ENCODE results near the gene MSI2. TPM values are rescaled to one million over a fixed set of nuclear protein-coding genes. Genes with fewer than 3 reads are reported as not detected.

Gene MSI2
- total and polyA plus RNA-seq, 2 donors (not counting 3 experiments of a cell fraction or from before 2014, with no cell fraction given) = 20.9 to 59.3 TPM

GRCh38 chr17:57384219-57384618 is 127.9 kb downstream of the MSI2 start:
- FAIRE-seq (no peak), DNase-seq (ENCODE audit: low read depth, low spot score) (no peak)
- Histone ChIP-seq H3K4me3 (replicated peaks in 1 of 3; ENCODE audit: insufficient read depth in 1 of 3, low read depth in 1 of 3, low read length in 3 of 3) (no peak overlapping the region), H3K36me3 (ENCODE audit: control insufficient read depth in 2 of 2, extremely low read depth in 1 of 2, insufficient read depth in 2 of 2, low read length in 2 of 2) (no peaks in the 10 kb centered on the region), H3K9me1 (replicated peaks; ENCODE audit: control insufficient read depth, extremely low read depth, insufficient read depth, low read length) (no peaks in the 10 kb centered on the region), H3K27ac (ENCODE audit: insufficient read depth, low read depth, low read length) (no peak overlapping the region), H3K4me2 (ENCODE audit: insufficient read depth, low read length) (no peak overlapping the region), H3K4me1 (ENCODE audit: control insufficient read depth, extremely low read depth, insufficient read depth, low read length) (peaks cover 5% of the 10 kb centered on the region), H3K27me3 (ENCODE audit: control insufficient read depth in 2 of 2, insufficient read depth in 2 of 2, low read length in 2 of 2) (no peaks in the 10 kb centered on the region), H3K79me2 (ENCODE audit: control insufficient read depth, insufficient read depth, low read length) (no peaks in the 10 kb centered on the region), H3K9me3 (replicated peaks; ENCODE audit: control insufficient read depth, insufficient read depth, low read length) (no peaks in the 10 kb centered on the region), H3K9ac (replicated peaks; ENCODE audit: extremely low read depth, insufficient read depth, low read length) (no peak overlapping the region), H2AFZ (ENCODE audit: low read depth, low read length) (no peak overlapping the region), H4K20me1 (replicated peaks; ENCODE audit: control insufficient read depth, extremely low read depth, insufficient read depth, low read length) (no peaks in the 10 kb centered on the region)
- ChIA-PET CTCF (interaction anchor here (1.3 kb wide), 1 partner anchor 141 kb away, joined by 4 read pairs; no protein-coding TSS in a partner anchor), POLR2A (no interaction called here)
- BruUV-seq (replicated peaks) = no TSS peak
- intact Hi-C loops (cut with micrococcal nuclease) (no loop called here), dilution Hi-C loops (cut with MboI; ENCODE audit: extremely low pct_ligation_motif_present, low sequenced_read_pairs) (no loop called here)
- TF ChIP-seq MAX (IDR thresholded peaks at IDR 0.05; ENCODE audit: insufficient read depth, insufficient read length) (no peak), FOS (IDR thresholded peaks at IDR 0.05; ENCODE audit: borderline replicate concordance, insufficient read depth, low read length) (no peak), EZH2 (IDR thresholded peaks at IDR 0.05; ENCODE audit: borderline replicate concordance, low read depth, low read length, severe bottlenecking) (no peak), POLR2AphosphoS5 (IDR thresholded peaks at IDR 0.05; ENCODE audit: insufficient read depth, low read depth, low read length) (no peak), JUN (IDR thresholded peaks at IDR 0.05; ENCODE audit: borderline replicate concordance, insufficient read depth, insufficient read length, low read depth) (no peak)
- TF ChIP-seq, protein P1, sequence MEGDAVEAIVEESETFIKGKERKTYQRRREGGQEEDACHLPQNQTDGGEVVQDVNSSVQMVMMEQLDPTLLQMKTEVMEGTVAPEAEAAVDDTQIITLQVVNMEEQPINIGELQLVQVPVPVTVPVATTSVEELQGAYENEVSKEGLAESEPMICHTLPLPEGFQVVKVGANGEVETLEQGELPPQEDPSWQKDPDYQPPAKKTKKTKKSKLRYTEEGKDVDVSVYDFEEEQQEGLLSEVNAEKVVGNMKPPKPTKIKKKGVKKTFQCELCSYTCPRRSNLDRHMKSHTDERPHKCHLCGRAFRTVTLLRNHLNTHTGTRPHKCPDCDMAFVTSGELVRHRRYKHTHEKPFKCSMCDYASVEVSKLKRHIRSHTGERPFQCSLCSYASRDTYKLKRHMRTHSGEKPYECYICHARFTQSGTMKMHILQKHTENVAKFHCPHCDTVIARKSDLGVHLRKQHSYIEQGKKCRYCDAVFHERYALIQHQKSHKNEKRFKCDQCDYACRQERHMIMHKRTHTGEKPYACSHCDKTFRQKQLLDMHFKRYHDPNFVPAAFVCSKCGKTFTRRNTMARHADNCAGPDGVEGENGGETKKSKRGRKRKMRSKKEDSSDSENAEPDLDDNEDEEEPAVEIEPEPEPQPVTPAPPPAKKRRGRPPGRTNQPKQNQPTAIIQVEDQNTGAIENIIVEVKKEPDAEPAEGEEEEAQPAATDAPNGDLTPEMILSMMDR (IDR thresholded peaks at IDR 0.05; ENCODE audit: extremely low read depth in 1 of 2, insufficient read depth in 1 of 2, low read depth in 1 of 2, low read length in 2 of 2) = no peak

All from endothelial cell of umbilical vein (primary cell).